ENCODE measurements around the gene TM7SF3. TPM values are rescaled to one million over a fixed set of nuclear protein-coding genes. Genes with fewer than 3 reads are reported as not detected.
"Not testable (repeated sequence)": the region's sequence is repeated elsewhere in the genome, so short reads cannot be mapped to it uniquely, and the experiment has no call there.

The TM7SF3 gene
- 100 to 1,000 TPM in 1 of 3 donors, 10 to 100 TPM in 2; 77.2 to 108 (median 97.6) TPM for polyA plus RNA-seq (ENCODE audit: insufficient read length in 3 of 3)

GRCh38 chr12:27014085-27014858 lies at the start of gene TM7SF3:
Gene TM7SF3 (minus strand): TSS chr12:27014384. CDS start chr12:27014168, 216 bp downstream.
- peak; percentile 74 to 88 (median 75) for DNase-seq (ENCODE audit: low read depth in 3 of 3, low spot score in 2 of 3)

DNA sequence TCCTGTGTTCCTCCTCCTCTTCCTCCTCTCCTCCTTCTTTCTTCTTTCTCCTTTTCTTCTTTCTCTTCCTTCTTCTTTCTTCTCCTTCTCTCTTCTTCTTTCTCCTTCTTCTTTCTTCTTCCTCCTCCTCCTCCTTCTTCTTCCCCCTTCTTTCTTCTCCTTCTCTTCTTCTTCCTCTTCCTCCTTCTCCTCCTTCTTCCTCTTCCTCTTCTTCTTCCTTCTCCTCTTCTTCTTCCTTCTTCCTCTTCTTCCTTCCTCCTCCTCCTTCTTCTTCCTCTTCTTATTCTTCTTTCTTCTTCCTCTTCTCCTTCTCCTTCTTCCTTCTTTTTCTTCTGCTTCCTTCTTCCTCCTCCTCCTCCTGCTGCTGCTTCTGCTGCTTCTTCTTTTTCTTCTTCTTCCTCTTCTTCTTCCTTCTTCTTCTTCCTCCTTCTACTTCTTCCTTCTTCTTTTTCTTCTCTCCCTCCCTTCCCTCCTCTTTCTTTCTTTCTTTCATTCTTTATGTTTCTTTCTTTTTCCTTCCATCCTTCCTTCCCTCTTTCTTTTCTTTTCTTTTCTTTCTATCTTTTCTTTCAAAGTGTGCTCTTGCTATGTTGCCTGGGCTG lies 49.2 kb upstream of the TM7SF3 start:
- no peak for DNase-seq (ENCODE audit: low read depth in 3 of 3, low spot score in 2 of 3)

- no peak for DNase-seq (ENCODE audit: low read depth in 3 of 3, low spot score in 2 of 3)
Measured at GRCh38 chr12:27061317-27061716, 47.1 kb upstream of the TM7SF3 start.

GRCh38 chr12:27060740-27061139 lies 46.6 kb upstream of the TM7SF3 start:
- DNase-seq (ENCODE audit: low read depth in 3 of 3, low spot score in 2 of 3): no peak

- no peak for DNase-seq (ENCODE audit: low read depth in 3 of 3, low spot score in 2 of 3)
Measured at GRCh38 chr12:27057543-27057942, 43.4 kb upstream of the TM7SF3 start.

DNA sequence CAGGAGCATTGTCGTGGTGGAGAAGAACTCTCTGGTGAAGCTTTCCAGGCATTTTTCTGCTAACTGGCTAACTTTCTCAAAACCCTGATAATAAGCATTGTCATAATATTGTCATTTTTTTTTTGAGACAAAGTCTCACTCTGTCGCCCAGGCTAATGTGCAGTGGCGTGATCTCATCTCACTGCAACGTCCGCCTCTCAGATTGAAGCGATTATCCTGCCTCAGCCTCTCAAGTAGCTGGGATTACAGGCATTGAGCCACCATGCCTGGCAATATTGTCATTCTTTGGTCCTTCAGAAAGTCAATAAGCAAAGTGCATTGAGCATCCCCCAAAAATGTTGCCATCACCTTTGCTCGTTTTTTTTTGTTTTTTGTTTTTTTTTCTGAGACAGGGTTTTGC lies 41.8 kb upstream of the TM7SF3 start:
- DNase-seq (ENCODE audit: low read depth in 3 of 3, low spot score in 2 of 3): no peak

GRCh38 chr12:27052742-27053141 lies 38.6 kb upstream of the TM7SF3 start:
- DNase-seq (ENCODE audit: low read depth in 3 of 3, low spot score in 2 of 3): no peak

DNA sequence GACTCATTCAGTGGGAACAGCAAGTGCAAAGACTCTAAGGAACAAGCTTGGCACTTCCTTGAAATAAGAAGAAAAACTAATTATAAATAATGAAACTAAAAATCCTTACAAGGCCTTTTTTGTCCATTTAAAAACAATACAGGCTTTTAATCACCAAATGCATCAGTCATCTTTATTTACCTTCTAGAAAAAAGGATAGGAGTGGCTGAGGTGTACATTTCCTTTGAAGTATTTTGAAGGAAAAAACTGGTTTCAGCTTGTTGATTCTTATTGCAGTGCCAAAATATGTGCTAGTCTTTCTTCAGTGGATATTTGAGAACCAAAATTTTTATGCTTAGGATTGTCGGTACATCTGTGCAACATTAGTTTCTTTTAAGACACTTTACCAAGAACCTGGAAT lies 38.0 kb upstream of the TM7SF3 start:
- DNase-seq (ENCODE audit: low read depth in 3 of 3, low spot score in 2 of 3): no peak

GRCh38 chr12:27048822-27049752 lies 34.9 kb upstream of the TM7SF3 start:
- no peak for DNase-seq (ENCODE audit: low read depth in 3 of 3, low spot score in 2 of 3)

- DNase-seq (ENCODE audit: low read depth in 3 of 3, low spot score in 2 of 3): not testable (repeated sequence)
Measured at GRCh38 chr12:27042018-27042417, 27.8 kb upstream of the TM7SF3 start.

DNA sequence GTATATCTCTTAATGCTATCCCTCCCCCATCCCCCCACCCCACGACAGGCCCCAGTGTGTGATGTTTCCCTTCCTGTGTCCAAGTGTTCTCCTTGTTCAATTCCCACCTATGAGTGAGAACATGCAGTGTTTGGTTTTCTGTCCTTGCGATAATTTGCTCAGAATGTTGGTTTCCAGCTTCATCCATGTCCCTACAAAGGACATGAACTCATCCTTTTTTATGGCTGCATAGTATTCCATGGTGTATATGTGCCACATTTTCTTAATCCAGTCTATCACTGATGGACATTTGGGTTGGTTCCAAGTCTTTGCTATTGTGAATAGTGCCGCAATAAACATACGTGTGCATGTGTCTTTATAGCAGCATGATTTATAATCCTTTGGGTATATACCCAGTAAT lies 26.5 kb upstream of the TM7SF3 start:
- DNase-seq (ENCODE audit: low read depth in 3 of 3, low spot score in 2 of 3): not testable (repeated sequence)

- no peak for DNase-seq (ENCODE audit: low read depth in 3 of 3, low spot score in 2 of 3)
Measured at GRCh38 chr12:27034607-27035293, 20.6 kb upstream of the TM7SF3 start.

DNA sequence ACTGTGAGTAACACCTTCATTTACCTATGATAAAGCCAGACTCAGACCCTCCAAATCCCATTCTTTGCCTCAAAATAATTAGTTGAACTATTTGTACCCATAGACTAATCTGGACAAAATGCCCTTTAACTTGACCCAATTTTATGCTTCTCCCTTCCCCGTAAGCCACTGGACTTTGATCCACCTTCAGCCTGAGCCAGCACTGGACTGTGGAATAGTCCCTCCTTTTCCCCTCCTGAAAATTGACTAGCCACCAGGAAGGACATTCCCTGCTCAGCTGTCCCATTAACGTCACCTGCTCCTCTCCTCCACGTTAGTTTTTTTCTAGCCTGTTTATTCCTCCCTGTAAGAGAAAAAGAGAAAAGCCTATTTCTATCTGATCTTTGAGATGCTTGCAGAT lies 18.5 kb upstream of the TM7SF3 start:
- no peak for DNase-seq (ENCODE audit: low read depth in 3 of 3, low spot score in 2 of 3)

- DNase-seq (ENCODE audit: low read depth in 3 of 3, low spot score in 2 of 3): no peak
Measured at GRCh38 chr12:27031531-27031930, 17.3 kb upstream of the TM7SF3 start.

- DNase-seq (ENCODE audit: low read depth in 3 of 3, low spot score in 2 of 3): no peak
Measured at GRCh38 chr12:27026257-27026656, 12.1 kb upstream of the TM7SF3 start.

DNA sequence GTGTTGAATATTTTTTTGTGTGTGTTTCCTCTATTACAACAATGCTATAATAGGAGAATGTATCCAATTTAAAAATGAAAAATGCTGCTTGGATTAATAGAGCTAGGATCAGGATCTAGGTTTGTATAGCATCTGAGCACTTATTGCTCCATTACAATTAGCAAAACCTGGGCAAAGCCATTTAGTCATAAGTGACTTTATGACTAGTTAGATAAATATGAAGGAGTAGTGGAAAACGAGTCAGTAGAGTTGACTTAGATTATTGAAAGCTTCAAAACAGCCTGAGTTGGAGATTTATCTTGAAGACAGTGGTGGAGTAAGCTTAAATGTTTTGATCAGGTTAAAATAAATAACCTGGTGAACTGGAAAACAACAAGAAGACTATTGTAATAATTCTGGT lies 10.9 kb upstream of the TM7SF3 start:
- no peak for DNase-seq (ENCODE audit: low read depth in 3 of 3, low spot score in 2 of 3)

GRCh38 chr12:27024291-27024690 lies 10.1 kb upstream of the TM7SF3 start:
- no peak for DNase-seq (ENCODE audit: low read depth in 3 of 3, low spot score in 2 of 3)

GRCh38 chr12:27020761-27021160 lies 6.6 kb upstream of the TM7SF3 start:
- DNase-seq (ENCODE audit: low read depth in 3 of 3, low spot score in 2 of 3): no peak

- no peak for DNase-seq (ENCODE audit: low read depth in 3 of 3, low spot score in 2 of 3)
Measured at GRCh38 chr12:27018037-27018436, 3.9 kb upstream of the TM7SF3 start.

DNA sequence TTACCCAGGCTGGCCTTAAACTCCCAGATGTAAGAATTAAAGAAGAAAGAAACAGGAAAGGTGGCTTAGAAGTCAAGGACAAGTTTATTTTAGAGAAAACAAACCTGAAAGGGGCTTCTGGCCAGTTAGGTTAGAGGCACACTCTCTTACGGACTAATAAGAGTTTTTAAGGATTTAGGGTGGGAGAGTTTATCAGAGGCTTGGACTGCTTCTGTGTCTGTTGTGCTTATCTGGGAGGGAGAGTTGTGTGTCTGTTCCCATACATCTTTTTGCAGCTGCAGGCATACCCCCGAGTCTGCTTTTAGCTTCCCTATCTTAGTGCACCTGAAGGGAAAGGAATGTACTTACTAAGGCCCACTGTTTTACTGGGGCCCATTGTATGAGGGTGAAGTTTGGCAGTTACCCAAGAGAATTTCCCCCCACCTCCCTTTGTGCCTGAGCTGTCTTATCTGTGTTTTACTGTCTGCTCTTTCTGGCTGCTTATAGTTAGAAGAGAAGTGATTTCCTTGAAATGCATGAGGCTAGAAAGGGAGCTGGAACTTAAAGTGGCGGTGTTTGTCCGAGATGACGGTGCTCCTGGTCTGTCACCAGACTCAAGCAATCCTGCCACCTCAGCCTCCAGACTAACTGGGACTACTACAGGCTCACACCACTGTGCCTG lies 3.1 kb upstream of the TM7SF3 start:
- DNase-seq (ENCODE audit: low read depth in 3 of 3, low spot score in 2 of 3): not testable (repeated sequence)
